PC-3 (cell line): ENCODE results near the gene KCND3.

ENCODE experiments used
- EZH2phosphoT487 ChIP-seq: fragments of 300-600 bp; sonication (generic); IDR thresholded peaks from 2 replicates; pipeline ENCODE4 v1.6.1; 2018; ENCODE audit warnings: mild to moderate bottlenecking, antibody characterized with exemption, low read length, borderline replicate concordance
- TF ChIP-seq, protein P1 (sequence below): fragments of 300-600 bp; sonication (generic); conservative IDR thresholded peaks from 2 replicates; pipeline ENCODE4 v1.5.1; 2017; ENCODE audit warnings: antibody characterized with exemption, low read depth, mild to moderate bottlenecking, low read length

DNA sequence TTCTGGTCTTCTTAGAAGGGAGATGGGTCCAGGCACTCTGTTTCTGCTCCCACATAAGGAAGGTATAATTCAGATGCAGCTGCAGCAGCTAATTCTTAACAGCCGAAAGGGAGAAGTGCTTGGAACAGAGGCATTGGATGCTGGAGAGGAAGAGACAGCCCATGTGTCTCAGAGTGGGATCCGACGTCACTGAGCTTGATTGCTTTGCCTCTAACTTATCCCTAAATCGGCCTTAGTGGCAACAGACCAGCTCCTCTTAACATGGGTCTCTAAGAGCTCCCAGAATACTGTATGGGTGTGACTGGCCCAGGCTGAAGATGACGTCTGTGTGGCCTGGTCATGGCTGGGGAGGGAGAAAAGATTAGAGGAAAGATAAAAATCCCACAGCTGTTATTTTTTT is 40.7 kb upstream of the KCND3 start:
- TF ChIP-seq EZH2phosphoT487 = no peak
- TF ChIP-seq, protein P1, sequence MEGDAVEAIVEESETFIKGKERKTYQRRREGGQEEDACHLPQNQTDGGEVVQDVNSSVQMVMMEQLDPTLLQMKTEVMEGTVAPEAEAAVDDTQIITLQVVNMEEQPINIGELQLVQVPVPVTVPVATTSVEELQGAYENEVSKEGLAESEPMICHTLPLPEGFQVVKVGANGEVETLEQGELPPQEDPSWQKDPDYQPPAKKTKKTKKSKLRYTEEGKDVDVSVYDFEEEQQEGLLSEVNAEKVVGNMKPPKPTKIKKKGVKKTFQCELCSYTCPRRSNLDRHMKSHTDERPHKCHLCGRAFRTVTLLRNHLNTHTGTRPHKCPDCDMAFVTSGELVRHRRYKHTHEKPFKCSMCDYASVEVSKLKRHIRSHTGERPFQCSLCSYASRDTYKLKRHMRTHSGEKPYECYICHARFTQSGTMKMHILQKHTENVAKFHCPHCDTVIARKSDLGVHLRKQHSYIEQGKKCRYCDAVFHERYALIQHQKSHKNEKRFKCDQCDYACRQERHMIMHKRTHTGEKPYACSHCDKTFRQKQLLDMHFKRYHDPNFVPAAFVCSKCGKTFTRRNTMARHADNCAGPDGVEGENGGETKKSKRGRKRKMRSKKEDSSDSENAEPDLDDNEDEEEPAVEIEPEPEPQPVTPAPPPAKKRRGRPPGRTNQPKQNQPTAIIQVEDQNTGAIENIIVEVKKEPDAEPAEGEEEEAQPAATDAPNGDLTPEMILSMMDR = no peak
